Choroid plexus epithelial cell (primary cell): Measurements from ENCODE around the gene HELZ.

ENCODE experiments used
- DNase-seq: peaks from one replicate; pipeline ENCODE4 v3.0.0-alpha.2; 2010; ENCODE audit warnings: low read depth
- H3K4me3 ChIP-seq: 2 replicates; pipeline ENCODE4 v1.5.1; 2011; ENCODE audit warnings: low read depth, mild to moderate bottlenecking, control low read depth, low read length, moderate library complexity
- TF ChIP-seq, protein P1 (sequence below): conservative IDR thresholded peaks from 2 replicates; pipeline ENCODE4 v1.5.1; 2011; ENCODE audit warnings: low read depth, mild to moderate bottlenecking, control low read depth, inconsistent platforms, low read length, moderate library complexity

The HELZ gene

DNA sequence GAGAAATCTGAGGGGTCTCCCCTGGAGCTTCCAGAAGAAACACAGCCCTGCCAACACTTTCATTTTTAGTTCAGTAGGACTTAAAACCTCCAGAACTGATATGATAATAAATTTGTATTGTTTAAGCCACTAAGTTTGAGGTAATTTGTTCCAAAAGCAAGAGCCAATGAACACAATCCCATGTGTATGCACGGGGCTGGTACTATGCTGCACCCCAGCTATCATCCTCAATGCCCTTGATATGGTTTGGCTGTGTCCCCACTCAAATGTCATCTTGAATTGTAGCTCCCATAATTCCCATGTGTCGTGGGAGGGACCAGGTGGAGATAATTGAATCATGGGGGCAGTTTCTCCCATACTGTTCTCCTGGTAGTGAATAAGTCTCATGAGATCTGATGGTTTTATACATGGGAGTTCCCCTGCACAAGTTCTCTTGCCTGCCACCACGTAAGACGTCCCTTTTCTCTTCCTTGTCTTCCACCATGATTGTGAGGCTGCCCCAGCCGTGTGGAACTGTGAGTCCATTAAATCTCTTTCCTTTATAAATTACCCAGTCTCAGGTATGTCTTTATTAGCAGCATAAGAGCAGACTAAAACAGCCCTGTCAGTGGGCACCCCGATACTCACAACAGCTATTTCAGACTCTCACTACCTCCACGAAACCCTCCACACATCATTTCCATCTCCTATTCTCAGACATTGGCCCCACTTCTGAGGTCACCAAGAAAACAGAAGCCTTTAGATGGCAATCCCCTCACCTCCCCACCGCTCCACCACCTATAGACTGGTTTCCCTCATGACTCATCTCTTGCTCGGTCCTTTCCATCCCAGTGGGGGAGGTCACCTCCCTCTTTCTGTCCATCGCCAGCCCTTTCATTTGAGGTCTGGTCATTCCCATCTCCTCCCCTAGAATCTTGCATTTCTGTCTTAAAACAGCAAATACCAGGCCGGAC, 209.6 kb downstream of the HELZ start:
- no peak for DNase-seq
- TF ChIP-seq, protein P1, sequence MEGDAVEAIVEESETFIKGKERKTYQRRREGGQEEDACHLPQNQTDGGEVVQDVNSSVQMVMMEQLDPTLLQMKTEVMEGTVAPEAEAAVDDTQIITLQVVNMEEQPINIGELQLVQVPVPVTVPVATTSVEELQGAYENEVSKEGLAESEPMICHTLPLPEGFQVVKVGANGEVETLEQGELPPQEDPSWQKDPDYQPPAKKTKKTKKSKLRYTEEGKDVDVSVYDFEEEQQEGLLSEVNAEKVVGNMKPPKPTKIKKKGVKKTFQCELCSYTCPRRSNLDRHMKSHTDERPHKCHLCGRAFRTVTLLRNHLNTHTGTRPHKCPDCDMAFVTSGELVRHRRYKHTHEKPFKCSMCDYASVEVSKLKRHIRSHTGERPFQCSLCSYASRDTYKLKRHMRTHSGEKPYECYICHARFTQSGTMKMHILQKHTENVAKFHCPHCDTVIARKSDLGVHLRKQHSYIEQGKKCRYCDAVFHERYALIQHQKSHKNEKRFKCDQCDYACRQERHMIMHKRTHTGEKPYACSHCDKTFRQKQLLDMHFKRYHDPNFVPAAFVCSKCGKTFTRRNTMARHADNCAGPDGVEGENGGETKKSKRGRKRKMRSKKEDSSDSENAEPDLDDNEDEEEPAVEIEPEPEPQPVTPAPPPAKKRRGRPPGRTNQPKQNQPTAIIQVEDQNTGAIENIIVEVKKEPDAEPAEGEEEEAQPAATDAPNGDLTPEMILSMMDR, result no peak
- H3K4me3 ChIP-seq, result no peak overlapping the region

DNA sequence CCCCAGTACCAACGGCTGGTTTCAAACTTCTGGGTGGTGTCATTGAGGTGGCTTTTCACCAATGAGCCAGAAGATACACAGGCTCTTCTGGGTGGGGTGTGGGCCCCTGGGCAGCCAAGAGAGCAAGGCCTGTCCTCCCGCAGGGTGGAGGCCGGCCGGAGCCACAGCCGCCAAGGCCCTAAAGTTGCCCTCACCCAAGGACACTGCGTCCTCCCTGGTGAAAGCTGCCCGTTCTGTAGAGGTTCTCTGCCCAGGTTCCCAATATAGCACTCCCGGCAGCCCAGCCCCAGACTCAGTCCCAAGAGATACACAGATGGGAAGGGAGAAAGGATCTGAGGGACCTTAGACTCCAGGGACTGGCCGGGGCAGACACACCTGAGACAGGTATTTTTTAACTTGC, 211.4 kb downstream of the HELZ start:
- TF ChIP-seq, protein P1, result no peak

GRCh38 chr17:67032985-67033384, 212.0 kb downstream of the HELZ start:
- TF ChIP-seq, protein P1, result no peak
- no peak overlapping the region for H3K4me3 ChIP-seq
- no peak for DNase-seq

More for the DNA sequence above, 211.4 kb downstream of the HELZ start:
- no peak overlapping the region for H3K4me3 ChIP-seq
- DNase-seq, result no peak

DNA sequence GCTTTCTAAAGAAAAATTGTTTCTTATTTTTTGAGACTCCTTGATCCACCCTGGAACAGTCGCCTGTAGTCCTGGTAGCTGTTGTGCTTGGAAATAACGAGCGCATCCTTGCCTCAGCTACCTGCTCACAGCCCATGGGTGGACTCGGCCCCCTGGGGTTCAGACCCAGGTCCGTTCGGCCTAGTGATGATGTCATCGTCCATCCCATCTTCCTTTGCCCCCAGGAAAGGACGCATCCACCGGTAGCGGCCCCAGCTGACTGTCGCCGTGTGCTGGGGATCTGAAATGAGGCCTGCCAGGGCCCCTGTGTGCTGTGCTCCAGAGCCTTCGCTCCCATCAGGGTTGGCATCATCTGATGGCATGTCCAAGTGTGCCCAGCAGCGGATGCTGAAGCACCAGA, 212.6 kb downstream of the HELZ start:
- no peak overlapping the region for H3K4me3 ChIP-seq
- TF ChIP-seq, protein P1, result no peak
- DNase-seq, result no peak

DNA sequence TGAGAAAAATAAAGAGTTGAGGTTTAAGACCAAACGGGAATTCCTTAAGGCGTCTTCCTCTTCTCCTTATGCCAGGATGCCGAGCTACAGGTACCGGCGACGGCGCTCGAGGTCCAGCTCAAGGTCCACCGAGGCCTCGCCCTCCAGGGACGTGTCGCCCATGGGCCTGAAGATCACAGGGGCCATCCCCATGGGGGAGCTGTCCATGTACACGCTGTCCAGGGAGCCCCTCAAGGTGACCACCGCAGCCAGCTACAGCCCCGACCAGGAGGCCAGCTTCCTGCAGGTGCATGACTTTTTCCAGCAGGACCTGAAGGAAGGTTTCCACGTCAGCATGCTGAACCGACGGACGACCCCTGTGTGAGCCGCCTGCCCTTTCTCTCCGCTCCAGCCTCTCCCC, 214.4 kb downstream of the HELZ start:
- no peak overlapping the region for H3K4me3 ChIP-seq
- DNase-seq, result no peak
- TF ChIP-seq, protein P1, result no peak

DNA sequence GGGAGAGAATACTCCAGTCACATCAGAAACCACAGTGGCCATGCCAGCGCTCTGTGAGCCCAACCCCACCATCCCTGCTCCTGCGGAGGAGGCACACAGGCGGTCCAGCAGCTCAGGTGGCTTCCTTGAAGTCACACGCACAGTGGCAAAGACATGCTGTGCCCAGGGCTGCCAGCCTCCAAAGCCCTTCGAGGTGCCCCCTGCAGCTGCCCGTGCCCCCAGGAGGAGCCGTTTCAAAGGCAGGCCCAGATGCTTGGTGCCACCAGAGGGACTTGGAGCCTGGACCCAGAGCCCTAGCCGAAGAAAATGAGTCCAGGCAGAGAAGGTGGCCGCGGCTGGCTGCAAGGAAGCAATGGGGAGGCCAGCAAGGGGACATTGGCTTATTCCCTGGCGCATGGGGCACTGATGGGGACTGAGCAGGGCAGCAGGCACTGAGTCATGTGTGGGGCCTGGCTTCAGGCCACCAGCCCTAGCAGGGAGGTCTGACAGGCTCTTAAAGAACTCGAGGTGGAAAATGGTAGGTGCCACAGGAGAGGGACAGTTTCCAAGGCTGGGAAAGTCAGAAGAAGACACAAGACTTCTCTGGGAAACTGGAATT, 217.9 kb downstream of the HELZ start:
- H3K4me3 ChIP-seq, result no peak overlapping the region
- peak; percentile 6 for DNase-seq
- TF ChIP-seq, protein P1, result no peak
